ENCODE data around the gene UBE2D2. TPM values are rescaled to one million over a fixed set of nuclear protein-coding genes. Genes with fewer than 3 reads are reported as not detected.

UBE2D2 gene
- total and polyA plus RNA-seq, 10 of the 15 experiments (the other 5 are each of a cell fraction or from before 2014, with no cell fraction given), result 58.6 to 245 (median 128) TPM

- no peak for TF ChIP-seq IRF3 (IDR thresholded peaks at IDR 0.05)
- no peak for TF ChIP-seq ZNF687 (IDR thresholded peaks at IDR 0.05)
- TF ChIP-seq JUNB (IDR thresholded peaks at IDR 0.05), result 0 out of 2 replicates have a peak, but pooled peaks have one; percentile 8
- no peak for TF ChIP-seq RELB (IDR thresholded peaks at IDR 0.05; ENCODE audit: low read depth)
- TF ChIP-seq MTA3 (IDR thresholded peaks at IDR 0.05; ENCODE audit: borderline replicate concordance, low read length), result no peak
- no peak for TF ChIP-seq IKZF1 (conservative IDR thresholded peaks at IDR 0.05)
- TF ChIP-seq ZNF274 (IDR thresholded peaks at IDR 0.05; ENCODE audit: insufficient read depth, insufficient read length), result no peak
- no peak for TF ChIP-seq PRDM15 (CRISPR knock-in tag; IDR thresholded peaks at IDR 0.05)
- no peak for TF ChIP-seq PAX8 (IDR thresholded peaks at IDR 0.05)
- TF ChIP-seq SMC3 (IDR thresholded peaks at IDR 0.05; ENCODE audit: borderline replicate concordance, low read length), result peak; percentile 33; the same call in 1 of the 2 replicates
- TF ChIP-seq HDGF (IDR thresholded peaks at IDR 0.05), result no peak
- no peak for TF ChIP-seq HDAC6 (IDR thresholded peaks at IDR 0.05; ENCODE audit: unreplicated experiment)
- TF ChIP-seq SUZ12 (IDR thresholded peaks at IDR 0.05; ENCODE audit: unreplicated experiment), result no peak
- no peak for TF ChIP-seq NRF1 (conservative IDR thresholded peaks at IDR 0.05; ENCODE audit: low read depth, low read length)
- no peak for TF ChIP-seq RB1 (IDR thresholded peaks at IDR 0.05; ENCODE audit: borderline replicate concordance)
- peak; percentile 14; the same call in 1 of the 2 replicates for TF ChIP-seq NKRF (conservative IDR thresholded peaks at IDR 0.05)
- TF ChIP-seq POU2F2 (IDR thresholded peaks at IDR 0.05; ENCODE audit: borderline replicate concordance, low read depth, low read length), result no peak
- no peak for TF ChIP-seq CREB1 (IDR thresholded peaks at IDR 0.05; ENCODE audit: low read depth)
Observed at GRCh38 chr5:139650031-139650688, 89.0 kb downstream of the UBE2D2 start (continued).
